ENCODE data around the gene EXOC3.

GRCh38 chr5:433836-434235, 9.1 kb upstream of the EXOC3 start:
- TF ChIP-seq EZH2phosphoT487 (IDR thresholded peaks at IDR 0.05; ENCODE audit: insufficient read depth, low read depth) (no peak), EZH2 (IDR thresholded peaks at IDR 0.05; ENCODE audit: insufficient read depth, poor library complexity, severe bottlenecking) (no peak)

Data from GM23248 (cell line).